ENCODE data around the gene FOXP1.

FOXP1 gene

DNA sequence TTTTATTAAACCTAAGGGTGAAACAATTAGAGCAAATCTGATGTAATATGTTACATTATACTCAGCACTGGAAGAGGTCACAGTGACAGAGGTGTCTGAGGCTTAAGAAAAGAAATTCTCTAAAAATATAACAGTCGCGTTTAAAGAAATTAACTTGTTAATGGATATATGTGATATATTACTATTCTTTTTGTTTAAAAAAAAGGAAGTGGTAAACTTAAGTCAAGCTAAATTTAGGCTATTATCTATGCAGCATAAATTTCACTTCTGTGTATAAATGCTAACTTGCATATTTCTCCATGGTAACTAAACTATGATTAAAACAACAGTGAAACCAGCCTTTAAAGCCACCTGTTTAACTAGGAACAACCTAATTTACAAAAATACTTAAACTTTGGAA is 191.3 kb downstream of the FOXP1 start:
- no peak for DNase-seq

GRCh38 chr3:71391361-71391760 is 192.2 kb downstream of the FOXP1 start:
- no peak for DNase-seq

DNA sequence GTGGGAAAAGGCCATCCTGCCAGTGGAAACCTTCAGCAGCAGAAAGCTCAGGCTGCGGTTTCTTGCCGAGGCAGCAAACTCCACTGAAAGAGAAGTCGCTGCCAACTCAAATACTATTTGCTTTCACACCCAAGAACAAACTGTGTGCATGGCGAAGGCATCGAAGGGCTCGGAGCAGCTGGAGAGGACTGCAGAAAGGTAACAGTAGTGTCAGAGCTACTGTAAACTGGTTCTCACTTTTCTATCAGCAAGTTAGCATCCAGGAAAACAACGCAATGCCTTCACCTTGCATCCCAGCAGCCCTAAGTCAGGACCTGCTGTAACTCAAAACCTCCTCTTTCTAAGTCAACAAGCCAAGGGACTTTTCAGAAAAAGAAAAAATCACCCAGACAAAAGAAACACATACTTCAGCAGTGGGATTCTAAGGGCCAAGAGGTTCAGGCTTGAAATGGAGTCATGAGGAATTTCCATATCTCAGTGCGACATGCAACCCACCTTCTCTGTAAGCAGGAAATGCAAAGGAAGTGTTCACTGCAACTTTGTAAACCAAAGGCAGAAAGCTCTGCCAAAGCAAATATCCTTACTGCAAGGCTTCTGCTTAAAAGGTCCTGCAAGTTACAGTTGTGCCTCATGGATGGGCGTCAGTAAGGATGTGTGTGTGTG is 193.5 kb downstream of the FOXP1 start:
- peak; percentile 44 for DNase-seq

GRCh38 chr3:71389191-71389590 is 194.3 kb downstream of the FOXP1 start:
- no peak for DNase-seq

- no peak for DNase-seq
These were observed 194.9 kb downstream of the FOXP1 start for GRCh38 chr3:71388535-71389120.

- DNase-seq = no peak
These were observed 195.9 kb downstream of the FOXP1 start for GRCh38 chr3:71387586-71387985.

- no peak for DNase-seq
These were observed 198.5 kb downstream of the FOXP1 start for GRCh38 chr3:71384837-71385716.

- DNase-seq = no peak
These were observed 199.1 kb downstream of the FOXP1 start for GRCh38 chr3:71384388-71384787.

GRCh38 chr3:71380096-71380495 is 203.4 kb downstream of the FOXP1 start:
- DNase-seq = no peak

- no peak for DNase-seq
These were observed 205.0 kb downstream of the FOXP1 start for GRCh38 chr3:71378509-71378908.

GRCh38 chr3:71376911-71377310 is 206.6 kb downstream of the FOXP1 start:
- no peak for DNase-seq

DNA sequence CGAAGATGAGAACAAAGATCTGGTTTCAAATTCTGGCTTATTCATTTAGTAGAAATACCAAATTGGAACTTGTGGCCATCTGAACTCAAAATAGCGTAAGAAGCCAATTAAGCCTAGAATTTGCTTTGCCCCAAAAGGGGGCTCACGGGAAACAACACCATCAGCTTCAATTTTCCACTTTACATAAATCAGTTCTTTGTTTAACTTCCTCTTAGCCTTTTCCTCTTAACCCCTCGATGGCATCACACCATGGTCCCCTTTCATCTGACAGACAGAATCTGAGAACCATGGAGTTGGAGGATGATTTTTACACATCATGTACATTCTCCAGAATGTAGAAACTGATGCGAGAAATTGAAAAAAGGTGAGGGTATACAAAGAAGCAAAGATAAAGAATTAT is 207.0 kb downstream of the FOXP1 start:
- no peak for DNase-seq

- DNase-seq = no peak
These were observed 208.9 kb downstream of the FOXP1 start for GRCh38 chr3:71374582-71374981.

- no peak for DNase-seq
These were observed 210.5 kb downstream of the FOXP1 start for GRCh38 chr3:71372911-71373637.

- no peak for DNase-seq
These were observed 211.2 kb downstream of the FOXP1 start for GRCh38 chr3:71372241-71372768.

DNA sequence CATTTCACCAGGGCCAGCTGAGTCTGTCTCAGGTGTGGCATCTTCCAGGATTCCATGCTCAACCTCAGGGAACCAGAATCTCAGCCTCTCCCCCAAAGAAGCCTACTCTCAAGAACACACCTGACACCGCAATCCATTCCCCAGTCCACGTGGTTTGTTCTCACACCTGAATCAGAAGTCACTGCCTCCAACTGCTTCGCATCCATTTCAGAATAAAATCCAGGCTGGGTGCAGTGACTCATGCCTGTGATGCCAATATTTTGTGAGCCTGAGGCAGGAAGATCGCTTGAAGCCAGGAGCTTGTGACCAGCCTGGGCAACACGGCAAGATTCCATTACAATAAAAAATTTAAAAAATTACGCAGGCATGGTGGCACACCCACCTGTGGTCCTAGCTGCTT is 212.2 kb downstream of the FOXP1 start:
- no peak for DNase-seq

GRCh38 chr3:71370467-71370866 is 213.1 kb downstream of the FOXP1 start:
- DNase-seq = no peak

DNA sequence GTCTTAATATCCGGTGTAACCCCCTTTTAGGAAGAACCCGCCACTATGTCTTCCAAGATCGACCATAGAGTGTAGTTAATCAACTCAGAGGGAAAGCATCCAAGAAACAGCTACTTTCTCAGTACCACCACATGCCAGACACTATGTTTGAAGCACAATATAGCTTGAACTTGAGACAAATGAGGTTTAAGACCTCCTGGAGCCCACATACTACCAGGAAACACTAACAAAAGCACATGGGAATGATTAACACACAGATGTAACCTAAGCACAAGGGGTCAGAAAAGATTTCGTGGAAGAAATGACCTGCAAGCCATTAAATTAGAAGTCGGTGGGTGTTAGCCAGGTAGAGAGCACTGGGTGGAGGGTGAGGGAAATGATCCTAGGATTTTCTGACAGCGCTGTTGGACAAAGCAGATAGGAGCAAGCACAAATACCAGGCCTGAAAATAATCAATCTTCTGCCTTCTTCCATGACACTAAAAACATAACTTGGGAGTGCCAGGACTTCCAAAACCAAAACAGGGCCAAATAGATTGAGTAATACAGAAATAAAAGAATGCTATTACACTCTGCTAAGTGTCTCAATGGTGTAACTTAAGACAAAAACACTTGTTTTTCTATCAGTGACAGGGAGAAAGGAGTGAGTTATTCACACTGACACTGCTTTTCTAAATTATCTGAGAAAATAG is 213.7 kb downstream of the FOXP1 start:
- DNase-seq = no peak

- no peak for DNase-seq
These were observed 216.4 kb downstream of the FOXP1 start for GRCh38 chr3:71366988-71367604.

DNA sequence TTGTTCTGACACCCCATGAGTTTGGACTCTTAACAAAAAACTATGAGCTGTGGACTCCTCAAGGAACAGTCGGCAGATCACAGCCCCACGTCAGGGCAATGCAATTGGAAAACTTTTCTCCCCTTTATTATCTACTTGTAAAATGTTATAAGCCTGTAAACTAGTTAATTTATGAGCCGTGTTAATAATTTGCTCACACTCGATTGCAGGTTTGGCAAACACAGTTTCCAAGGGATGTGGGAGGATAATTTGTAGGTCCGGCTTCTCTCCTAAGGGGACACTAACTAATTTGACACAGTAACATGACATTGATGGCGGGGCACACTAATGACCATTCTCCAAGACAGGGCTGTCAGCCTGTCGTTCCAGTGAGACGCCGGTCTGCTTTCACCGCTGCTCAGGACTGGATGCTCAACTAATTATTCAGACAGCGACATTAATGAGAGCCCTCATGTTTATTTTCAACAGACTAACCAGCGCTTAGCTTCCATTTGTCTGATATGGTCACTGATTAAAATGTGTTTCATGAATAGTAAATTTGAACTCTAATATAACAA is 222.1 kb downstream of the FOXP1 start:
- DNase-seq = no peak

DNA sequence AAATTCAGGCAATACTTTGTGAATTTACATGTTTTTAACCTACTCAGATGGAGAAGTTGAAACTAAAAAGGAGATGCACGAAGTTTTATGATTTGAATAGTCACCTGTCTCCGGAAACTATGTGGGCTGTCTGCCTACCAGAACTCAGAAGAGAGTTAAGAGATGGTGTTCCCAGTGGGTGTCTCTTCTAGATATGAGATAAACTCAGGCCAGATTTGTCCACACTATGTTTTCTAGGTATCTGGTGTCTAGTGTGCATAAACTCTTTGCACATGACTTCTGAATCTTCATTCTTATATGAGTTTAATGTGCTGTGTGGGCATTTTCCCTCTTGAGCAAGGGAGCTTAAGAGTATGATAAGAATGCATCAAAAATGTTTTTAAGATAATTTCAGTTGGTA is 222.8 kb downstream of the FOXP1 start:
- DNase-seq = no peak

- DNase-seq = no peak
These were observed 223.3 kb downstream of the FOXP1 start for GRCh38 chr3:71360180-71360579.

Data from stimulated activated CD8-positive, alpha-beta memory T cell treated with anti-CD3 and anti-CD28 coated beads, Interleukin-4, amount 100 ng/mL, for 48 hours (primary cell).